ENCODE results near the gene NEBL.

NEBL gene

GRCh38 chr10:20776384-20777118 lies 120.6 kb downstream of the NEBL start:
- DNase-seq = no peak

- DNase-seq = no peak
These were observed 126.1 kb downstream of the NEBL start for GRCh38 chr10:20771051-20771450.

- DNase-seq = no peak
These were observed 127.6 kb downstream of the NEBL start for GRCh38 chr10:20769481-20769880.

GRCh38 chr10:20768843-20769242 lies 128.3 kb downstream of the NEBL start:
- no peak for DNase-seq

GRCh38 chr10:20767028-20767427 lies 130.1 kb downstream of the NEBL start:
- no peak for DNase-seq

GRCh38 chr10:20765066-20765465 lies 132.0 kb downstream of the NEBL start:
- DNase-seq = no peak

GRCh38 chr10:20760460-20760859 lies 136.7 kb downstream of the NEBL start:
- DNase-seq = no peak

GRCh38 chr10:20748551-20748950 lies 148.6 kb downstream of the NEBL start:
- no peak for DNase-seq

- no peak for DNase-seq
These were observed 149.3 kb downstream of the NEBL start for GRCh38 chr10:20747782-20748181.

- DNase-seq = no peak
These were observed 150.3 kb downstream of the NEBL start for GRCh38 chr10:20746856-20747255.

- no peak for DNase-seq
These were observed 151.3 kb downstream of the NEBL start for GRCh38 chr10:20745556-20746375.

GRCh38 chr10:20744821-20745220 lies 152.3 kb downstream of the NEBL start:
- DNase-seq = no peak

GRCh38 chr10:20743942-20744341 lies 153.2 kb downstream of the NEBL start:
- DNase-seq = no peak

- no peak for DNase-seq
These were observed 154.2 kb downstream of the NEBL start for GRCh38 chr10:20742737-20743541.

GRCh38 chr10:20740120-20740519 lies 157.0 kb downstream of the NEBL start:
- no peak for DNase-seq

- DNase-seq = no peak
These were observed 160.0 kb downstream of the NEBL start for GRCh38 chr10:20737107-20737506.
